Kidney tubule cell (primary cell): Measurements from ENCODE around the gene PRKCA.

Source experiments
- DNase-seq: peaks from one replicate; pipeline ENCODE4 v3.0.0-alpha.2; 2018; ENCODE audit warnings: low spot score

PRKCA gene

DNA sequence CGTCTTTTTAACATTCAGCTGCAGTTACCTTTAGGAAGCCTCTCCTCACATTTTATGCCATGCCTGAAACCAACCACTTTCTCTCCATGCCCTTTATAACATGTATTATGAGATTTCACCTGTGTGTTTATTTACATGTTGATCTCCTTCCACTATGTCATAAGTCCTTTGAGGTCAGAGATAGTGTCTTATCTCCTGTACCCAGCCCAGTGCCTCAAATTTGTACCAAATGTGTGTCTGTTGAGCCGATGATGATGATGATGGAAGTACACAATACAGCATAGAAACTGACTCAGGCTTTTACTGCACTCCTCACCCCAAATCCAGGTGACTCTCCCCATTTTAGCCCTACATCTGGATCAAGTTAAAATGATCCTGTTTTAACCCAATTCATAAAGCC lies 353.0 kb downstream of the PRKCA start:
- DNase-seq: no peak

DNA sequence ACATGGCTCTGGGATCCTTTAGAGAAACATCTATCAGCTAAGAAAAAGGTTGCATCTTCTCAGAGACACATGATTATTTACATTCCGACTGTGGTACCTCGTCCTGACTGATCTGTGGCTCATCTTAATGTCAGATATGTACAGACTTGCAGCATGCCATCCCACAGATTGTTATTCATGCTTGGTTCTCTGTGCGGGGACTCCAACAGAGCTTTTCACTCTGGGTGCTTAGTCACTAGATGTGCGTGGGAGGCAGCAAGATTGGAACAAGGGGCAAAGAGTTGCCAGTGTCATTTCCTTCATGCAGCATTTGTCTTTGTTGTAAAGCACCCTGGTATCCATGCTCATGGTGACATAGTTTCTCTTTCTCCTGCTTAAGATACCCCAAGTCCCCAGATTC lies 353.4 kb downstream of the PRKCA start:
- DNase-seq: peak; percentile 33

DNA sequence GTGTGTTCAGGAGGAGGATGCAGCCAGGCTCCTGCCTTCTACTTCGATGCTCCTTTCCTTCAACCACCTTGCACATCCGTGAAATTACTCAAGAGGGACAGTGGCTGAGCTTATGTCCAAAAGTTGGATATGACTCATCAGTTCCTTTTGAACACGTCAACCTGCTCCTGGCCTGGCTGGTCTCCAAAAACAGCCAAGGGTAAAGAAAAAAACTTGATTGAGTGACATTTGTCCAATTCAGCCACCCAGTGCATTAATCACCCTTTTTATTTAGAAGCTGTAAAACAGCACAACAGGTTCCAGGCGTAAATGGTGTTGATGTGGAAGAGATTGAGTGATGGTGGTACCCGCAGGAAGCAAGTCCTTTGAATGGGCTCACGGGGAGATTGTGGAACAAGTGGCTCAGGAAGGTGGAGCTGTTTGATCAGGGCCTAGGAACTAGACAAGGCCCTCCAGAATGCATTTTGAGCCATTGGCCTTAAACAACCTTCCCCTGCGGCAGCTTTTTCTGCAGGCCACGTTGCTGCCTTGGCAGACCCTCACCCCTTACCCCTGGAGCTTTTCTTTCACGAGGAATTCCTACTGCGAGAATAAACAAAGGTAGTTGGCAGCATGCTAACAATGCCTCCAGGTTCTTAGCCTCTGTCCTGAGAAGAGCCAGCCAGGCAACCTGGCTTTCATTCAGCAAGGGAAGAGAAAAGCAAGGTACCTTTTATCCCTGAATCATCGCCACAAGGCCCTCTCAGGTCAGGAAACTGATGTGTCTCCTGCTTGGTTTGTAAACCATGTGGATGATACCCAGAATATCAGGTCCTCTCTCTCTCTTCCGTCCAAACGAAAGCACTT lies 359.2 kb downstream of the PRKCA start:
- DNase-seq: peak; percentile 96

DNA sequence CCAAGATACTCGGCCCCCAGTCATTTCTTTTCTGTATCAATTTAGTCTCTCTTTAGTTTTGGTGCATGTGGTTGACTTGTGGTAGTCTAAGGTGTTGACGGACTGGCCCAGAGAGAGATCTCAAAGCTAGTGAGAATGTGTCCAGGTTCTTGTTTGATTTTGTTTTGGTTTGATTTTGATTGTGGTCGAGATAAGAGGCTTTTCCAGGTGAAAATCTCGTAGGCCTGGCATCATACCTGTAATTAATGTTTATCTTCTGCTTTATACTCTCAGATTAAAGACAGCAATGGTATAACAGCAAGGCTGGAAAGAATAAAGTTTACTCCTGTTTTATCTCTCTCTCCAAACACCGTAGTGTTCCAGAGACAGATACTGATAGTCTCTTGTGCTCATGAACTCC lies 360.1 kb downstream of the PRKCA start:
- no peak for DNase-seq

DNA sequence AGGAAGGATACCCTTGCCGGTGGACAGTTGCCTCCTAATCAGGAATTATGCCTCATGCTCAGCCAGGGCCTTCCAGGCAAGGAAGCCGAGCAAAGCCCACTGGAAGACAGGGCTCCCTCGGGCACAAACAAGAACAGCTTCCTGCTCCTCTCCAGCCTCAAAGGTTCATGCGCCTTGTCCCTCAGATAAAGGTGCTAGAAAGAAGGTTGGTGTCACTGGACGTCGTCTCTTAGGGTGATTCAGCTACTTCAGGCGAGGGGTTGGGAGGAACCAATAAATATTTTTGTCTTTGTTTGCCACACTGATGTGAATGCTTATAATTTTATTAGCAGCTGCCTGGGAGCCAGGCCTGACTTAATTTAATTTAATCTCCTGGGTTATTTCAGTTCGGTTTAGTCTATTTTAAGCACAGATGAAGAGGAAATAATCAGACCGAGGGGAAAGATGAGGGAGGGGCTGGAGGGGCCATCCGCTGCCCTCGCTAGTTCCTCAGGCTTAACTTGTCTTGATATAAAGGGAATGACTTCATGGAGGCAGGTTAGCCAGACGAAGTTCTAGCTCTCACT lies 360.7 kb downstream of the PRKCA start:
- no peak for DNase-seq

DNA sequence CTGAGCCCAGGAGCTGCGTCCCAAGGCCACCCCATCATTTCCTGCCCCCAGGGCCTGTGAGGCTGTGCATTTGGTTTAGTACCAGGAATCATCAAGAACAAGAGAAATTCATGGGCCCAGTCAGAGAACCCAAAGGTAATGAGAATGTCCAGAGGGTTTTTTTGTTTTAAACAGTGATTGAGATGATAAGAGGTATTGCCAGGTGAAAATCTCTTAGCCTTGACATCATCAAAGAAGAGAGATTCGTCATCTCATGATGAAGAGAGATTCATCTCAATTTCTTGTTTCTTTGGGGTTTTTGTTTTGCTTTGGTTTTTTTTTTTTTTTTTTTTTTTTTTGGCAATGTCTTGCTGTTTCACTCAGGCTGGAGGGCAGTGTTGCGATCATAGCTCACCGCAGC lies 361.9 kb downstream of the PRKCA start:
- no peak for DNase-seq

DNA sequence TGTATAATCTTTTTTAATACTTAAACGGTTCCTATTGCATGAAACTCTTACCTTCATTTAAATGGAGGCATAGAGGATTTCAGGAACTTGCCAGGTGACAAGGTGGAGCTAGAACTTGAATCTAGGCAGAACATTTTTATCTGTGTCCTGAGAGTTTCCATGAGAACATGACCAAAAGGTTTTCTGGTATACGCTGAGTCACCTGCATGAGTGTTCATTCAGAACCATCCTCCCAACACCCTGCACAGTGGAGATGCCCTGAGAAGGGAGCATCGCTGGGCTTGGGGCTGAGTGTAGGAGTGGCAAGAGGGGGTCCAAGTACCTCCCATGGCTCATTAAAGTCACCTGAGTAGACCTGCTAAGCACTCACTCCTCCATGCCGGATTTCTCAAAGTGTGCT lies 362.8 kb downstream of the PRKCA start:
- peak; percentile 64 for DNase-seq

DNA sequence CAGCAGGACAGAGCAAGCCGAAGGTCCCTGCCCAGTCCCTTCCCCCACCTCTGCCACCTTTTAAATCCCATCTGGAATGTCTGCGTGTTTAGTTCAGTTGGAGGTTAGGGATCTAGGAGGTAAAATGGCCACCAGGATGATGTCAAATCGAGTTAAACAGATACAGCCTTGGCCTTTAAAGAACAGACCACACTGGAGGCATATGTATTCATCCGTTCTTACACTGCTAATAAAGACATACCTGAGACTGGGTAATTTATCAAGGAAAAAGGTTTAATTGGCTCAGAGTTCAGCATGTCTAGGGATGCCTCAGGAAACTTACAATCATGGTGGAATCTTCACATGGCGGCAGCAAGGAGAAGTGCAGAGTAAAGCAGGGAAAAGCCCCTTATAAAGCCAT lies 364.7 kb downstream of the PRKCA start:
- DNase-seq: no peak

DNA sequence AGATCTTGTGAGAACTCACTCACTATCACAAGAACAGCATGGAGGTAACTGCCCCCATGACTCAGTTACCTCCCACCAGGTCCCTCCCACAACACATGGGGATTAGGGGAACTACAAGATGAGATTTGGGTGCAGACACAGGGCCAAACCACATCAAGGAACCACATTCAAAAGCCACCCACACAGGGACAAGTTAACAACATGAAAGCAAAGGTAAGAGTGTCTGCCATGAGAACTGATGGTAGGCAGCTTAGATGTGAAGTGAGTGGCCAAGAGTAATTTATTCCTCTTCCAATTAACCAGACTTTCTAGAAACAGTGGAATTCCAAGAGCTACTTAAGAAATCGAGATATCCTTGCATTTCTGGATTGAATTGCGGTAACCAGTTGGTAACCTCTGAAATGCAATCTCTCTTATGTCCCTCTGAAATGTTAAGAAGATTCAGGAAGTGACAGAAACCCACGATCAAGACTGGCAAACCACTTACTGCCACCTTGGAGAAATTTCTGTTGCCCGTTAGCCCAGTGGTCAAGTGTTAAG lies 365.1 kb downstream of the PRKCA start:
- no peak for DNase-seq

DNA sequence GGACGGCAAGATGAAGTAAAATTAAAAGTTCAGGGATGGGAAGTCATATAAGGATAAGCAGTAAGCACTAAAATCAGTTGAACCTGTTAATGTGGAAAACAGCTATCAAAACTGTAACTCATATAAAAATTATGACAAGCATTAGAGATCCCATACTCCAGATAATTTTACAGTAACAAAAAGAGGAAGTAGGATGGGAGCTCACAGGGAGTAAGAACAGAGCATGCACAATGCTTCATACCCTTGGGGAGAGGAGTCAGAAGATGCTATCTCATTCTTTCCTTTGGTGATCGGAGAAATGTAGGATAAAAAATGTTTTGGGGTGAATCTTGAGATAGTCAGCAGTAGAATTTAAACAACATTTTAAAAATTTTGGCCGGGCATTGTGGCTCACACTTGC lies 367.8 kb downstream of the PRKCA start:
- DNase-seq: no peak

DNA sequence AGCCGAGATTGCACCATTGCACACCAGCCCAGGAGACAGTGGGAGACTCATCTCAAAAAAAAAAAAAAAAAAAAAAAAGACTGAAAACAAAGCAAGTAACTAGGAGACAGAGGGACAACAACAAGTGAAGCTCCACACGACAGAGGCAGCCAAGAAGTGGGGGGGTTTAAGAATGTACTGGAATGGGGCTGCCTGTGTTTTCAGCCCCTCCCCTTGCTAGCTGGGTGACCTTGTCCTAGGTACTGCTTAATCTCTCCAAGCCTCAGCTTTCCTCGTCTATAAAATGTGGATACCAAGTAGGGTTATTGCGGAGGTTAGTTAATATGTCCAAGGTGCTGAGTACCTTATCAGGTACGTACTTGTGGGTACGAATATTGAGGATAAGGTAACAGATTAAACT lies 368.7 kb downstream of the PRKCA start:
- DNase-seq: peak; percentile 15

DNA sequence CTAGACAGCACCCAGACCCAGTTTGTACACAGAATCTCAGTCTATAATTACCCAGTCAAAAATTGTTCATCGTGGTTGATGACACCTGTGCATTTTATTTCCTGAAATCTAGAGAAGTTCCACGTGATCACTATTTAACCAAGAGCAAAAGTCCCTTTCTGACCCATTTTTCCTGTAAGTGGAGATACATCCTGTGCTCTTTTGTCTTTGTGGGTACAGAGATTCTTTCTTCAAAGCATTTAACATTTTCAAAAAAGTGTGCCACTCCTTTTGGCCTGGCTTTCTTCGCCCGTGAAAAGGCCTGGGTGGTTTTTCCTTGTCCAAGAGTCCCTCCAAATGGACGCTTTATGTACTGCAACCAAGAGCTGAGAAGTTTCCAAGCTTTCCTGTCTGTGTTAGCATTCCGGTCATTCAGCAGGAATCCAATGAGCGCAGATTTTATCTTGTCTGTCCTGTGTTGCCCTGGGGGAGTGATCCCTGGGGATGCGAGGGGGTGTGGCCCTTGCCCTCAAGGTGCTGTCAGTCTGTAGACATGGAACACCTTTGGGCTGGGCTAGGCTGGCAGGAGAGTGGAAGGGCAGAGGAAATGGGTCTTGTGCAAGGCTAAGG lies 371.4 kb downstream of the PRKCA start:
- peak; percentile 74 for DNase-seq

DNA sequence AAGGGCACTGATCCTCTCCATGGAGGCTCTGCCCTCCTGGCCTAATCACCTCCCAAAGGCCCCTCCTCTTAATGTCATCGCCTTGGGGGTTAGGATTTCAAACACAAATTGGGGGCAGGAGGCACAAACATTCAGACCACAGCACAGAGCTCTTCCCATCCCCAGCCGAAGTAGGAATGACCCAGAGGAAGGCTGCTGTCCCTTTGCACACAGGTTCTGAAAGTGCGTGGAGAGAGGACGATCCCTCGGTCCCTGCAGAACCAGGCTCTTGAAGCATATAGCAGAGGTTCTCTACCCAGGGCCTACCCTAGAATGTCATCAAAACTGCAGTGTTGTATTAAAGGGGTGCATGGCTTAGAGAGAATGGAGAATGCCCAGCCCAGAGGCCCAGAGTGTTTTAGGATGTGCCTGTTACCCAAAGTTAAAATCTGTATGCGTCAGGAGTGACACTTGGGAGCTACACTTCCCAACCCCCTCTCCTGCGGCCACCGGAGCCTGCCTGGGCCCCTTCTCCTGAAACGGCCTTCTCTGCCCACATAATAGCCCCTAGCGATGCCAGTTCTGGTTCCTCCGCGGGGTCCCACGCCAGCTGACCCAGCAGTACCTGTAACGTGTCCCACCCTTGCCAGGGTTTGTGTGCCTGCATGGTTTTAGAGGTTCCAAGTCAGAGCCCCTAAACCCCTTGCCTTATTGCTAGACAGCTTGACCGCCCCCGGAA lies 373.0 kb downstream of the PRKCA start:
- DNase-seq: no peak

DNA sequence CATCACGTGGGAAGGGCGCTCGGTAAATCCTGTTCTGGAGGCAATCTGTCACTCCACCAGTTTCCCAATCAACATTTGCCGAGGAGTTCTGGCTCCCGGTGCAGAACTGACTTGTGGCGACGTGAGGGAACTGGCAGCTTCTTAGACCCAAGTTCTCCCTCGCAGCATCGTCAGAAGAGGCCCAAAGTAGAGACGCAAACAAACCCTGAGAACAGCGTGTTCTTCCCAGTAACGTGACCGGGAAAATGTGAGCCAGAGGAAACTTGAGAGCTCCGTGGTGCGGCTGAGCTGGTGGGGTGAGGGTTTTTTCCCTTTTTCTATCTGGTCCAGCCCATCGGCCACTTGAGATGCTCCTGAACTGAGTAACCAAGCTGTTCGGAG lies 373.6 kb downstream of the PRKCA start:
- DNase-seq: no peak

DNA sequence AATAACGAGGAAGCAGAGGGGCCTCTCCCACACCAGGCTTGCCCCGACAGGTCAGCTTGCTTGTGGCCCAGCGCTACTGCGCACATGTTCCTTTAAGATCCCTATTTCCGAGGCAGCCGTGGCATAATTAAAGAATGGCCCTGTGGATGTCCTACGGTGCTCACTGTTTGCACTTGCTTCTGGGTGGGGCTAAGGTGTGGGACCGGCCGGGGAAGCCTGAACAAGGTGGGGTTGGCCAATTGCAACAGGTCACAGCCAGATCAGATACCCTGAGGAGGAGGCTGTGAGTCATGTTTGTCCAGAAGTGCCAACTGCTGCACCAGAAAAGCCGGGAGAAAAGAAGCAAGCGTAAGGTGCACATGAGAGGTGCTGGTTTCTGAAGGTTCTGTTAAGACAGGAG lies 374.0 kb downstream of the PRKCA start:
- peak; percentile 70 for DNase-seq

DNA sequence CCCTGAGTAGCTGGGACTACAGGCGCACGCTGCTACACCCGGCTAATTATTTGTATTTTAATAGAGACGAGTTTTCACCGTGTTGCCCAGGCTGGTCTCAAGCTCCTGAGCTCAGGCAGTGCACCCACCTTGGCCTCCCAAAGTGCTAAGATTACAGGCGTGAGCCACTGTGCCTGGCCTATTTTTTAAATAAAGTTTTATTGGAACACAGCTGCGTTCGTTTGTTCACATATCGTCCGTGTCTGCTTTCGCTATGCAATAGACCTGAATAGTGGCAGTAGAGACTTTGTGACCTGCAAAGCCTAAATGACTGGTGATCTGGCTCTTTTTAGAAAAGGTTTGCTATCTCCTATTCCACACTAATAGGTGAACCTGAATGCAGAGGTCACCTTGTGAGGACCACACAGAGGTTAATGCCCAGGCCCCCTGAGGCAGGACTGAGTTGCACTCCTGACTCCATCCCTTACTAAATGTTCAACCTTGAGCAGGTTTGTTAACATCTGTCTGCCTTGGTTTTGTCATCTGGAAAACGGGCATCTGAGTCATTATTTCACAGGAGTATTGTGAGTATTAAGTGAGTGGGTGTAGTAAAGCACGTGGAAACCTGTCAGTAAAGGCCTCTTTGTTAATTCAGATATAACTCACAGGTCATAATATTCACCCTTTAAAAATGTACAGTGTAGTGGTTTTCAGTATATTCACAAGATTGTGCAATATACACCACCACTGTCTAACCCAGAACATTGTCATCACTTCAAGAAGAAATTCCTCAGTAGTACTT lies 375.0 kb downstream of the PRKCA start:
- DNase-seq: peak; percentile 70

DNA sequence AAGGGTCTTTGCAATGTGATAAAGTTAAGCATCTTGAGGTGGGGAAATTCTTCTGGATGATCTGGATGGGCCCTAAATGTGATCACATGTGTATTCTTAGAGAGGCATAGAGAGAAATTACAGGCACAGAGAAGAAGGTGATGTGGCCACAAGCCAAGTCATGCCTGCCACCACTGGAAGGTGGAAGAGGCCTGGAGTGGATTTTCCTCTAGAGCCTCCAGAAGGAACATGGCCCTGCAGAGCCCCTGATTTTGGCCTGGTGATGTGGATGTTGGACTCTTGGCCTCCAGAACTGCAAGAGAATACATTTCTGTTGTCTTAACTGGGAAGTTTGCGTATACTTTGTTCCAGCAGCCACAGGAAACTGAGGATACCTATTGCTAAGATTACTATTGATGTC lies 375.6 kb downstream of the PRKCA start:
- no peak for DNase-seq

DNA sequence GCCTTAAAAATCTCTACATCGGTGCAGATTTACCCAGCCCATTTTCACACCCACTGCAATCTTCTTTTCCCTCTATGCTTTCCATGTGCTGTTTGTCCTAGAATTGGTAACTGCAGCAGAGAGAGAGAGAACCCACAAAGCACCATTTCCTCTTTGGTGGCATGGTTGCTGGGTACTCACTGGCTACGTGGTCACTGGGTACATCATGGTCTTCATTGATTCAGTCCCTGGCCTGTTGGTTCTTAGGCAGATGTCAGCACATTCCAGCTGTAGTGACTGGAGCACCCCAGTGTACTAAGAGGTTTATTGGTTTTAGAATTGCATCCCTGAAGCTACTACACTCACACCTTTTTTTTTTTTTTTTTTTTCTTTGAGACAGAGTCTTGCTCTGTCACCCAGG lies 376.4 kb downstream of the PRKCA start:
- no peak for DNase-seq

DNA sequence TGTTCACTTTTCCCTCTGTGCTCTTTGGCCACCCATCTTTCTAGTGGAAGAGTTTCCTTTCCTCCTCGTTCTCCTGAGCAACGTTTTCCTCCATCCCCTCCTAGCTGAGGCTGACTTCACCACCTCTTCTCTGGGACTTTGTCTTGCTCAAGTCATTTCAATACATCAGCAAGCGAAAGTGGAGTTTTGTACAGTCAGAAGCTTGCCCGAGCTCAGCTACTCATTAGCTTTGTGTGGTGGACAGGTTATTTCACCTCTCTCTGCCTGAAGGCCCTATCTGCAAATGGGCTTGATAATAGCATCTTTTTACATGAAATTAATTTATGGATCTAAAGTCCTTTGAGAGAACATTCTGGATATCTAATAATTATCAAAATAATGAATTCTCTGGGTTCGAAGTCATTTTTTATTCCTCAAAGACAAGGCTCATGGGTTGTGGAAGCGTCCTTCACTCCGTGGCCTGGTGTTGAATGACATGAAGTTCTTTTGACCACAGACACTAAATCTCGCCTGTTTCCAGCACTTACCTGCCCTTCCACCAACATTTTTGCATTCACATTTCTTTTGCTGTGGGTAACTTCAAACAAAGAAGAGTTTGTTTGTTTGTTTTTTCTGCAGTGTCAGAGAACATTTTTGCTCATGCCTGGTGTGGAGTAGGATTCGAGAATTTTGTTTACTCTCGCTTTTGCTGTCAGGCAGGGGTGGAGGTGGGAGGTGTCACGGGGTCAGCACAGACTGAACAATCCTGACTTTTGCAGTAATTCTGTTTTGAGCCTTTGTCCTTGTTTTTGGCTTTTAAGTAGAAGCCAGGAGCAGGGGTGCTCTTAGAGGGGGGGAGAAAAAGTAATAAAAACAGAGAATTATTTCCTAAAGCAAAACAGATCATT lies 377.5 kb downstream of the PRKCA start:
- DNase-seq: no peak

DNA sequence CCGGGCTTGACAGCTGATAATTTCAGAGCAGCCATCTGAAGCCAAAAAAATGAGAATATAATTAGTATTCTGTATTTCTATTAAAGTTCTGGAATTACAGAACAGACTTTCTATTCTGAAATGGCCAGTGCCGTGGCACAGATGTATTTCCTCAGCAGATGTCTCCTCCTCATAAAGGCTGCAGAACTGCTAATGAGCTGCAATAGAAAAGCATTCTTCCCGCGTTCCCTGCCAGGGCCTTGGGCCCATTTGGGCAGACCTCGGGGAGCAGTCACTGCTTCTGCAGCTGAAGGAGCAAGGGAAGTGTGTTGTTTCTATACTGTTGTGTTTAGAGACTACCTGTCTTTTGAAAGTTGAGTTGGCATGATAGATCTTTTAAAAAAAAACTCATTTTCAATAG lies 379.9 kb downstream of the PRKCA start:
- DNase-seq: no peak

DNA sequence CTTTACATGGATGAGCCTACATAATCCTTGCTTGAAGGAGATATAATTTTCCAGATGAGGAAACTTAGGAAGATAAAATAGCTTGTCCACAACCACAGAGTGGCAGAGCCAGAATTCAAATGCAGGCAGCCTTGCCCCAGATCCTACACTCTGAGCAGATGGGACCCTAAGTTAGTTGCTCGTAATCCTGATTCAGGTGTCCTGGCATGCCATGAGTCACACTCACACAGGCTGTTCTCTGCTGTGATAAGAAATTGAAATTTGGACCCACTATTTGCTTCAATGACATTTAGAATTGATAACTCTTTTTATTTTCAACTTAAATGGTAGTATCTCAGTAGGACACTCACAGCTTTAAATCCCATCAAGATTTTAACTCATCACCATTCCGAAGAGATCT lies 381.8 kb downstream of the PRKCA start:
- DNase-seq: no peak
